SK-N-SH (cell line): ENCODE results near the gene CPA1.

Source experiments
- CHD2 ChIP-seq: fragments of 150-350 bp; IDR thresholded peaks from 2 replicates; pipeline ENCODE4 v1.6.1; 2018; ENCODE audit warnings: low read length; ENCODE audit not compliant: partially characterized antibody
- CTCF ChIP-seq: fragments of 200-600 bp; sonication (generic); IDR thresholded peaks from 2 replicates; pipeline ENCODE4 v1.6.1; 2017; ENCODE audit warnings: antibody characterized with exemption, mild to moderate bottlenecking, moderate library complexity
- ELF1 ChIP-seq: IDR thresholded peaks from 2 replicates; pipeline ENCODE4 v1.4.0; 2012
- EP300 ChIP-seq, 2 experiments: IDR thresholded peaks; 2 replicates each; pipeline versions ENCODE4 v1.4.0 to v1.6.1; 2012; ENCODE audit warnings: borderline replicate concordance in 1 of 2, low read depth in 1 of 2, low read length in 1 of 2
- EZH2phosphoT487 ChIP-seq: fragments of 200-600 bp; sonication (generic); IDR thresholded peaks from 2 replicates; pipeline ENCODE4 v1.6.1; 2017; ENCODE audit warnings: low read depth, mixed run types, mild to moderate bottlenecking, antibody characterized with exemption, moderate library complexity, borderline replicate concordance
- GABPA ChIP-seq: IDR thresholded peaks from 2 replicates; pipeline ENCODE4 v1.4.0; 2012; ENCODE audit warnings: low read depth, mild to moderate bottlenecking
- JUND ChIP-seq: IDR thresholded peaks from 2 replicates; pipeline ENCODE4 v1.4.0; 2012
- MAX ChIP-seq: IDR thresholded peaks from 2 replicates; pipeline ENCODE4 v1.4.0; 2012; ENCODE audit warnings: low read depth
- POLR2AphosphoS5 ChIP-seq: IDR thresholded peaks from 2 replicates; pipeline ENCODE4 v1.6.1; 2012; ENCODE audit warnings: low read depth, low read length
- RCOR1 ChIP-seq: fragments of 150-350 bp; IDR thresholded peaks from 2 replicates; pipeline ENCODE4 v1.6.1; 2017; ENCODE audit warnings: antibody characterized with exemption, low read length
- RFX5 ChIP-seq: IDR thresholded peaks from 2 replicates; pipeline ENCODE4 v1.6.1; 2012; ENCODE audit warnings: mild to moderate bottlenecking, improper control_type of control experiment, low read length
- TEAD4 ChIP-seq: IDR thresholded peaks from 2 replicates; pipeline ENCODE4 v1.4.0; 2012; ENCODE audit warnings: mild to moderate bottlenecking, borderline replicate concordance; ENCODE audit not compliant: insufficient read depth
- USF2 ChIP-seq: fragments of 150-350 bp; IDR thresholded peaks from 2 replicates; pipeline ENCODE4 v1.6.1; 2017; ENCODE audit warnings: antibody characterized with exemption, low read length, low read depth, borderline replicate concordance
- ZBTB33 ChIP-seq: IDR thresholded peaks from 2 replicates; pipeline ENCODE4 v1.4.0; 2012; ENCODE audit warnings: low read depth, borderline replicate concordance

- TF ChIP-seq CTCF (no peak), EZH2phosphoT487 (no peak), RCOR1 (no peak), EP300 (IDR thresholded peaks at IDR 0.05; ENCODE audit: borderline replicate concordance in 1 of 2, low read depth in 1 of 2, low read length in 1 of 2) (no peak), MAX (no peak), POLR2AphosphoS5 (no peak), JUND (no peak), TEAD4 (no peak), USF2 (no peak), ELF1 (no peak), RFX5 (no peak), ZBTB33 (no peak), GABPA (no peak), CHD2 (no peak)
Measured at GRCh38 chr7:130342701-130343380, 37.5 kb upstream of the CPA1 start.
